ENCODE data around the gene LCE1E. TPM values are rescaled to one million over a fixed set of nuclear protein-coding genes. Genes with fewer than 3 reads are reported as not detected.

LCE1E gene
- not detected for total RNA-seq

- DNase-seq (ENCODE audit: low spot score), result peak; percentile 57
These were observed at the start of gene LCE1E for GRCh38 chr1:152786077-152786476. Gene LCE1E (plus strand): TSS chr1:152786257. CDS start chr1:152787300, 1,043 bp downstream.

GRCh38 chr1:152737997-152738396 is 48.1 kb upstream of the LCE1E start:
- DNase-seq (ENCODE audit: low spot score), result no peak

GRCh38 chr1:152739841-152740240 is 46.2 kb upstream of the LCE1E start:
- no peak for DNase-seq (ENCODE audit: low spot score)

GRCh38 chr1:152741656-152742055 is 44.4 kb upstream of the LCE1E start:
- no peak for DNase-seq (ENCODE audit: low spot score)

- DNase-seq (ENCODE audit: low spot score), result no peak
These were observed 42.5 kb upstream of the LCE1E start for GRCh38 chr1:152743371-152744145.

- no peak for DNase-seq (ENCODE audit: low spot score)
These were observed 40.8 kb upstream of the LCE1E start for GRCh38 chr1:152745289-152745704.

GRCh38 chr1:152745765-152746444 is 40.2 kb upstream of the LCE1E start:
- no peak for DNase-seq (ENCODE audit: low spot score)

- DNase-seq (ENCODE audit: low spot score), result no peak
These were observed 38.2 kb upstream of the LCE1E start for GRCh38 chr1:152747831-152748230.

GRCh38 chr1:152752225-152752624 is 33.8 kb upstream of the LCE1E start:
- DNase-seq (ENCODE audit: low spot score), result no peak

GRCh38 chr1:152753586-152753985 is 32.5 kb upstream of the LCE1E start:
- DNase-seq (ENCODE audit: low spot score), result no peak

- DNase-seq (ENCODE audit: low spot score), result no peak
These were observed 29.2 kb upstream of the LCE1E start for GRCh38 chr1:152756872-152757271.

- no peak for DNase-seq (ENCODE audit: low spot score)
These were observed 28.3 kb upstream of the LCE1E start, which contains the start of gene KPRP for GRCh38 chr1:152757747-152758146. Gene KPRP (plus strand): TSS chr1:152758025. CDS start chr1:152759589, 1,564 bp downstream.

GRCh38 chr1:152758636-152759035 is 27.4 kb upstream of the LCE1E start:
- no peak for DNase-seq (ENCODE audit: low spot score)

- DNase-seq (ENCODE audit: low spot score), result peak; percentile 73
These were observed 26.4 kb upstream of the LCE1E start for GRCh38 chr1:152759453-152760173.

- DNase-seq (ENCODE audit: low spot score), result no peak
These were observed 25.4 kb upstream of the LCE1E start for GRCh38 chr1:152760551-152761190.

- no peak for DNase-seq (ENCODE audit: low spot score)
These were observed 24.3 kb upstream of the LCE1E start for GRCh38 chr1:152761609-152762213.

GRCh38 chr1:152768847-152769533 is 17.1 kb upstream of the LCE1E start:
- DNase-seq (ENCODE audit: low spot score), result no peak

- DNase-seq (ENCODE audit: low spot score), result no peak
These were observed 15.6 kb upstream of the LCE1E start for GRCh38 chr1:152770411-152770810.

GRCh38 chr1:152774875-152775274 is 11.2 kb upstream of the LCE1E start, which contains the start of gene LCE1F:
Gene LCE1F (plus strand): TSS chr1:152775140. CDS start chr1:152776372, 1,232 bp downstream.
- DNase-seq (ENCODE audit: low spot score), result no peak

- no peak for DNase-seq (ENCODE audit: low spot score)
These were observed 9.7 kb upstream of the LCE1E start for GRCh38 chr1:152776361-152776760.

Data from ureter (tissue), 1 donor.